HK-2 (cell line): ENCODE data around the gene CLPTM1L.

Experiments used
- DNase-seq: peaks from one replicate; pipeline ENCODE4 v3.0.0-alpha.2; 2018; ENCODE audit not compliant: unreplicated experiment

The CLPTM1L gene

DNA sequence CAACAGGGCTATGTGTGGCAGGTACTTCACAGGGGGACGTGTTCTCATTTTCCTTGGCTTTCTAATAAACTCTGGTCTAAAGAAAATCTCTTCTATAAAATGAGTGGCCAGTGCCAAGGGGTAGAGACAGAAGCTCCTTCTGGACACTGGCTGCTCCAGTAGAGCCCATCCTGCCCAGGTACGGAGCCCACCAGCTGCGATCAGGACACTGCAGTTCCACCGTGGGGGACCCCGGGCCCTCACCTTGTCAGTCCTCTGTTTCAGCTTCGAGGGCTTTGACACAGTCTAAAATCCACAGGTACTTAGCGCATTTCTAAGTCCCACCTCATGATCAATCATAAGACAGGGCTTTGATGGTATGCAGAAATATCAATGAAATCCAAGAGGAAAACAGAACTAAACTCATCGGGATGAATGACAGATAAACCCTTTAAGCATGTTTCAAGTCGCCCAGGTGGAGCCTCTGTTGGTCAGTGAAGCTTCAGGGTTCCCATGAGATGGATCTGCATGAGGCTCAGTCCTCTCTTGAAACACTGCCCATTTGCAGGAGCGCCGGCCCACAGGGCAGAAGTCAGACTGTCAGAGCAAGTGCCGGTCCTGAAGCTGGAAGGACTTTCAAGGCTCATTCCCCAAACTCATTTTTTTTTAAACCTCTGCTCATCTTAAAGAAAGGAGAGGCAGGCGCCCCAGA, 29.7 kb downstream of the CLPTM1L start:
- DNase-seq: no peak

DNA sequence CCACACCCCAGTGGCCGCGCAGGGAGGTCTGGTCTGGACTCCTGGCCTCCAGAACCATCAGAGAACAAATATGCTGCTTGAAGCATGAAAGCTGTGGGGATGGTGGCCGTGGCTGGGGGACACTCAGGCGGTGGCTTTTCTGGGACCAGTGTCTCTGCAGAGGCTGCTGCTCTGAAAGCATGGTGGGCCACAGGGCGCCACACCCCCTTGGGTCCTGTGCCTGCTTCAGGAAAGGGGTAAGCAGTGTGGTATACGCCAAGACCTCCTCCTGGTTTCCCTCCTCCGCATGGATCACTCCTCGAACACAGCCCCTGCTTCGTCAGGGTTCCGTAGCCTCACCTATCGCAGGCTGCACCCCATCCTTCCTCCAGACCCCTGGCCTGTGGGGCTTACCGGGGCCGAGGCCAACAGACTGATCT, 30.3 kb downstream of the CLPTM1L start:
- DNase-seq: no peak

DNA sequence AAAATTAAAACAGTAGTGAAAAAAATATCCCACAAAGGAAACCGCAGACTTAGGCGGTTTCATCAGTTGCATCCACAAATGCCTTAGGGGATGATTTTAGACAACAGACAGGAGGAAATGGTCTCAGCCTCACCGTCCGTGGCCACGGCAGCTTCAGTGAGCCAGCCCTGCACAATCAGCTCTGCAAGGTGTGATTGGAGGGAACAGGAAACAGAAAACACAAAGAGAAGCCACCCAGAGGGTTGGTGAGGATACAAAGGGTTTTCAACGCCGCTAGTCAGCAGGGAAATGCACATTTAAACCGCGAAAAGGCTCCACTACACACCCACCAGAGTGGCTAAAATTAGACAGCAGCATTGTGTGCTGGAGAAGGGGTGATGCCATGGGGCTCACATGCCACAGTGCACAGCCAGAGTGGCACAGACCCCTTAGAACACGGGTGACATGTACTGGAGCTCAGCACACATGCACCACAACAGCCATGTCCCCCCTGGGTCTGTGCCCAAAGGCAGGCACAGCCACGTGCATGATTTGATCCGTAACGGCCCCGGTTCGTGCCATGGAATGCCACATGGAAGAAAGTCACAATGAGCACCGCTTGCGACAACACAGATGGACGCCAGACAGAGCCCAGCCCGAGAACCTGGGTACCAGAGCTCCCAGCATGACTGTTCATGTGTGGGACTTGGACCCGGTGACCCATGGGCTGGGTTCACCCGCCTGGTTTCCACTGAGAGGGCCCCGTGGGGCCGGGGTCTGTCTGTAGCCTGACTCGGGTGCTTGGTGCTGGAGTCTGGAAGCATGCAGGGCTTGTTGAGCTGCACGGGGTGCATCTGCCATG, 31.7 kb downstream of the CLPTM1L start:
- DNase-seq: no peak

DNA sequence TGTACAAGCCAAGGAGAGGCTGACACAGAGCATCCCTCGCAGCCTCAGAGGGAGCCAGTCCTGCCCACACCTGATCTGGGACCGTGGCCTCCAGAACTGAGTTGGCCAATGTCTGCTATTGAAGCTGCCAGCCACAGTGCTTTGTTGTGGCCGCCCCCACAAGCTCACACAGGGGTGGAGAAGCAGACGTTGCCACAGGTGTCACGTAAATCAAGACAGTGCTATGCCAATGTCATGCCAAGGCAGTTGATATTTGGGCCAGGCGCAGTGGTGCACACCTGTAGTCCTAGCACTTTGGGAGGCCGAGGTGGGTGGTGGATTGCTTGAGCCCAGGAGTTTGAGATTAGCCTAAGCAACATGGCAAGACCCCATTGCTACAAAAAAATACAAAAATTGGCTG, 32.7 kb downstream of the CLPTM1L start:
- no peak for DNase-seq

DNA sequence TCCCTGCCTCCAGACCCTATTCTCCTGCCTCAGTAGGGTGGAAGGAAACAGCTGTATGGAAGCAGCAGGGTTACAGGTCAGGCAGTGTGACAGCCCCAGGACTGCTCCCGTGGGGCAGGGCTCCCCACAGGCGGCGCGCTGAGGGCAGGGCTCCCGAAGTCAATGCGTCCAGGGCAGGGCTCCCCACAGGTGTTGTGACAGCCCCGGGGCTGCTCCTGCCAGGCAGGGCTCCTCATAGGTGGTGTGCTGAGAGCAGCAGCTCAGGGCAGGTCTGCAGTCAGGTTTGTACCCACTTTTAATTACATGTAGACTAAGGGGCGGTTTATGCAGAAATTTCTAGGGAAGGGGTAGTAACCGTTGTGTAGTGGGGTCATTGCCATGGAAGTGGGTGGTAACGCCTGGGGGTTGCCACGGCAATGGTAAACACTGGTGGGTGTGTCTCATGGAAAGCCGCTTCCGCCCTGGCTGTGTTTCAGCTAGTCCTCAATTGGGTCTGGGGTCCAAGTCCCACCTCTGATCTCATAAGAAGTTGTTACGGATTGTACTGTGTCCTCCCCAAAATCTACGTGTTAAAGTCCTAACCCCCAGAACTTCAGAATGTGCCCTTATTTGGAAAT, 33.4 kb downstream of the CLPTM1L start:
- no peak for DNase-seq

DNA sequence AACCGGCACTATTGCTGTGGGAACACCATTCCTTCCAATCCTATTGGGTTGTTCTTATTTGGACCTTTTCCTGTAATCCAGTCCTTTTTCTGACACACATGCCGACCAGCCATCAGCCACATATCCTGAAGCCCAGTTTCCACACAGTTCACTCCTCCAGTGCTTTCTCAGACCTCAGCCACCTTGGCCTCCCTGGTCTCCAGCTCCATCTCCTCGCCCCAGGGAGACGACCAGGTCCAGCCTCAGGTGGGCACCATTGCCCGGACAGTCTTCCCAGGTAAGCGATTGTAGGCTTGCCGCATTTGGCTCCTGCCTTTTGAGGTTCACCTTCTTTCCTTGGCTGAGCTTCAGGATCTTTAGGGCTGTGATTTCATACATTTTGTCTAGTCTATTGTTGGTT, 34.8 kb downstream of the CLPTM1L start:
- no peak for DNase-seq

DNA sequence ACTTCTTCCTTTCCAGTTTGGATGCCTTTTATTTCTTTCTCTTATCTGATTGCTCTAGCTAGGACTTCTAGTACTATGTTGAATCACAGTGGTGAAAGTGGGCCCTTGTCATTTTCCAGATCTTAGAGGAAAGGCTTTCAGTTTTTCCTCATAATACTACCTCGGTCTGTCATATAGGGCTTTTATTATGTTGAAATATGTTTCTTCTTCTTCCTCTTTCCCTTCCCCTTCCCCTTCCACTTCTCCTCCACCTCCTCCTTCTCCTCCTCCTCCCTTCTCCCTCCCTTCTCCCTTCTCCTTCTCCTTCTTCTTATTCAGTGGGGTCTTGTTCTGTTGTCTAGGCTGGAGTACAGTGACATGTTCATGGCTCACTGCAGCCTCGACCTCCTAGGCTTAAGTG, 40.9 kb downstream of the CLPTM1L start:
- no peak for DNase-seq

DNA sequence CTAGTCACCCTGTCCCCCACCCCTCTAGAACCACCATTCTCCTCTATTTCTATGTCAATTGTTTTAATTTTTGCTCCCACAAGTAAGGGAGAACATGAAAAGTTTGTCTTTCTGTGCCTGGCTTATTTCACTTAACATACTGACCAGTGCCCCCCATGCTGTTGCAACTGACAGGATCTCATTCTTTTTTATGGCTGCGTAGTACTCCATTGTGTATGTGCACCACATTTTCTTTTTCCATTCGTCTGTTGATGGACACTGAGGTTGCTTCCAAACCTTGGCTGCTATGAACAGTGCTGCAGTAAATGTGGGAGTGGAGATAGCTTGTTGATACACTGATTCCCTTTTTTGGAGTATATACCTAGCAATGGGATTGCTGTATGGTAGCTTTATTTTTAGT, 42.6 kb downstream of the CLPTM1L start:
- no peak for DNase-seq

DNA sequence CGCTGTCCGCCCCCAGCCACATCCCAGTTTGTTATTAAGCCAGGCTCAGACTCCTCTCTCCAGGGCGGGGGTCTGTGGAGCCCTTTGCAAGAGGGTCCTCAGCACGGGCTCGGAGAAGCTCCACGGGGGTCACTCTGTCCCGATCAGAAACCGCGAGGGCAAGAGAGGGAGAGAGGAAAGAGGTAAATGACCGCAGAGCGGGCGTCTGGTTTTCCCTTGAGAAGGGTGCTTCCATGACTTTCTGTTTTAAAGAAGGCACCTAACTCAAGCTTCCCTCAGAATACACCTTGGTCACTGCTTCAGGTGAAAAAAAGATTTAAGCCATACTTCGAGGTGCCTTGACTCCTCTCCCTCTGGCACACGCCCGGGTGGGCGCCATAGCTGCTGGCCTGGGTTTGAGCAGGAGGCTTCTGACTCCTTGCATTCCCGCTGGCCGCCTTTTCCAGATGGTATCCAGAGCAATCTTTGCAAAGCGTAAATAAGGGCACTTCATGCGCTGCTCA, 44.3 kb downstream of the CLPTM1L start:
- DNase-seq: no peak

DNA sequence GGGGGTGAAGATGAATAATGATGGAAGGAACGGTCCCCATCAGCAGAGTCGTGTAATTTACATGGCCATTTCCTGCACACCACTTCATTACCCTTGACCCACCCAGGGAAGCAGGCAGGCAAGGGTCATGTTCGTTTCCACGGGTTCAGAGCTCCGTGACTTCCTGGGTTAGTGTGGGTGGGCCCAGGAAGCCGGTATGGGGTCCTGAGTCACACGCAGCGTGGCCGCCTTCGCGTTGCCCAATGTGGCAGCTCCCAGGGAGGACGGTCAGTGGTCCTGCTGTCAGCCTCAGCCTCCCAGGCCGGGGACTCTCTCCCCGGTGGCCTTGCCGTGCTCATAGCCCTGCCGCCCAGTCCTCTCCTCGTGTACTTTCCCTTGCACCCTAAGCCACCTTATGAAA, 44.9 kb downstream of the CLPTM1L start:
- no peak for DNase-seq

DNA sequence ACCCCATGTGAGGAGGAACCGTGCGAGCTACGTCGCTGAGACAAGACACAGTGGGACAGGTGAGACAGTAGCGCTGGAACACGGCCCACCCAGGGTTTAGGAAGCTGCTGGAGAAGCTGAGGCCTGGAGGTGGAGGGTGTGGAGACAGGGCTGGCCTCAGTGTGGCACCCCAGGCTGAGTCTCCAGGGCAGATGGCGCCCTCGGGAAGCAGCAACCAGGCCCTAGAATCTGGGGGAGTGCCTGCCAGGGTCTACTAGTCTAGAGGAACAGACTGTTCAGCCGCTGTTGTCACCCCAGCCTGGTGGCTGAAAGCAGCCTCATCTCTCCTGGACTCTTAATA, 45.4 kb downstream of the CLPTM1L start:
- DNase-seq: no peak

DNA sequence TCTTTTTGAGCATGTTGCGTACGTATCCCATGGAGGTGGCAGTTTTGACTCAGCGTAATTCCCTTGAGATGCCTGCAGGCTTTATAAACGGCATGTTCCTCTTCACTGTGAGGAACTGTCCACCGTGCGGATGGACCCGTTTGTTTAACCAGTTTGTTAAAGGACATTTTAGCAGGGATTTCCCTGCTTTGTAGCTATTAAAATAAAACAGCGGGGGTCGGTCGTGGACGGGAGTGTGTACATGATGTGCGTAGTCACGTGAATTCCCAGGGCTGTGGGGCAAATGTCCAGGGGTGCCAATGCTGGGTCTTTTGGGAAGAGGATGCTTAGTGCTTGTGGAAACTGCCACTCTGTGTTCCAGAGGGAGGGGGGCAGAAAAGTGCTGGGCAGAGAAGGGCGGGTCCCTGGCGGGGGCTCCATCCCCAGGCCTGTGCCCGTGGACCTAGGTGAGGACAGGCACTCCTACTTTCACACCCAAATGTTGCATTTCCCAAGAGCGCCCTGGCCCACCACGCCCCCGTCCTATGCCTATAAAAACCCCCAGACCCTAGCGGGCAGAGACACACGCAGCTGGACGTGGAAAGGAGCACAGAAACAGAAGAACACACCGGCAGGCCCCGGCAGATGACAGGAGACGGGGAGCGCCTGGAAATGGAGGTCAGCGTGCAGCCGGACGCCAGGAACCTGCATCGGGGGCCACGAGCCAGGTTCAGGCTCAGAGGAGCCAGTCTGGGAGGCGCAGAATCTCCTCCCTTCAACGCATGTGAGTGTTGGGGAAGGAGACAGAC, 46.0 kb downstream of the CLPTM1L start:
- no peak for DNase-seq

DNA sequence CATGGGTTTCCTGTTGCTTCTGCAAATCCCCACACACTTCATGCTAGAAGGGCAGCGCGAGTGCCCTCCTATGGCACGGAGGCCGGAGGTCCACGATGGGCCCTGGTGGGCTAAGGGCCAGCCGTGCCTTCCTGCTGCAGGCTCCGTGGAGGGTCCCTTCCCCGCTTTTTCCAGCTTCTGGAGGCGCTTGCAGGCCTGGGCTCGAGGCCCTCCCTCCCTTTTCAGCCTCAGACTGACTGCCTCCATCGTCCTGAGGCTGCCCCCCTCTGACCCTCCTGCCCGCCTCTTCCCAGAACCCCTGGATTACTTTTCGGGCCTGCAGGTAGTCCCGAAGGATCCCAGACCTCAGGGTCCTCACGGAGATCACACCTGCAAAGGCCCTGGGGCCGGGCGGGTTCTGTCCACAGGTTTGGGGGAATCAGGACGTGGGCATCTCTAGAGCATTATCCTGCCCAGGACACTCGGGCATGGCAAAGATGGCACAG, 46.8 kb downstream of the CLPTM1L start:
- DNase-seq: no peak

DNA sequence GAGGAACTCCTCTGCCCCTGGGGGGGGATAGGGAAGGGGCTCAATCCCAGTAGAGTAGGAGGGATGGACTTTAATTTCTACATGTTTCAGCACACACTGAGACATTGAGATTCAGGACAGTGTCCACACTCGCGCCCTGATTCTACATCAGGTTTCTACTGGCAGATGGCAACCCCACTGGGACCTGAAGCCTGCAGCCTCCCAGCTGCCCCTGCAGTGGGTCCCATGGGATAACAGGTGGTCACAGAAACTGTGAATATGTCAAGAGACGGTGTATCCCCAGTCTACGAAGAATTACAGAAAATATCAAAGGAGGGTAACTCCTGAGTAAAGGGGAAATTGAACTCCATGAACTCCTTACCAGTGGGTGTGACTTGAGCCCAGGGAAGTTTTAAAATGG, 47.7 kb downstream of the CLPTM1L start:
- DNase-seq: no peak

DNA sequence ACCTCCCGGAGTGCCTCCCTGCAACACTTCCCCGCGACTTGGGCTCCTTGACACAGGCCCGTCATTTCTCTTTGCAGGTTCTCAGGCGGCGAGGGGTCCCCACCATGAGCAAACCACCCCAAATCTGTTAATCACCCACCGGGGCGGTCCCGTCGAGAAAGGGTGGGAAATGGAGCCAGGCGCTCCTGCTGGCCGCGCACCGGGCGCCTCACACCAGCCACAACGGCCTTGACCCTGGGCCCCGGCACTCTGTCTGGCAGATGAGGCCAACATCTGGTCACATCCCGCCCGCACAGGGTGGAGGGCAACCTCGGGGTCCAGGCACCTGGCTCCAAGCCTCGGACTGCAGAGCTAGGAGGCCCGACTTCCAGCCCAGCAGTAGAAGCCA, 49.3 kb downstream of the CLPTM1L start:
- no peak for DNase-seq

DNA sequence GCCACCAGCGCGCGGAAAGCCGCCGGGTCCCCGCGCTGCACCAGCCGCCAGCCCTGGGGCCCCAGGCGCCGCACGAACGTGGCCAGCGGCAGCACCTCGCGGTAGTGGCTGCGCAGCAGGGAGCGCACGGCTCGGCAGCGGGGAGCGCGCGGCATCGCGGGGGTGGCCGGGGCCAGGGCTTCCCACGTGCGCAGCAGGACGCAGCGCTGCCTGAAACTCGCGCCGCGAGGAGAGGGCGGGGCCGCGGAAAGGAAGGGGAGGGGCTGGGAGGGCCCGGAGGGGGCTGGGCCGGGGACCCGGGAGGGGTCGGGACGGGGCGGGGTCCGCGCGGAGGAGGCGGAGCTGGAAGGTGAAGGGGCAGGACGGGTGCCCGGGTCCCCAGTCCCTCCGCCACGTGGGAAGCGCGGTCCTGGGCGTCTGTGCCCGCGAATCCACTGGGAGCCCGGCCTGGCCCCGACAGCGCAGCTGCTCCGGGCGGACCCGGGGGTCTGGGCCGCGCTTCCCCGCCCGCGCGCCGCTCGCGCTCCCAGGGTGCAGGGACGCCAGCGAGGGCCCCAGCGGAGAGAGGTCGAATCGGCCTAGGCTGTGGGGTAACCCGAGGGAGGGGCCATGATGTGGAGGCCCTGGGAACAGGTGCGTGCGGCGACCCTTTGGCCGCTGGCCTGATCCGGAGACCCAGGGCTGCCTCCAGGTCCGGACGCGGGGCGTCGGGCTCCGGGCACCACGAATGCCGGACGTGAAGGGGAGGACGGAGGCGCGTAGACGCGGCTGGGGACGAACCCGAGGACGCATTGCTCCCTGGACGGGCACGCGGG, 49.9 kb downstream of the CLPTM1L start, which contains the start of gene TERT:
TERT (minus strand) TSS at position 234 of the 815 bp plus-strand sequence; CDS start at position 155, 79 bp downstream.
- DNase-seq: no peak

DNA sequence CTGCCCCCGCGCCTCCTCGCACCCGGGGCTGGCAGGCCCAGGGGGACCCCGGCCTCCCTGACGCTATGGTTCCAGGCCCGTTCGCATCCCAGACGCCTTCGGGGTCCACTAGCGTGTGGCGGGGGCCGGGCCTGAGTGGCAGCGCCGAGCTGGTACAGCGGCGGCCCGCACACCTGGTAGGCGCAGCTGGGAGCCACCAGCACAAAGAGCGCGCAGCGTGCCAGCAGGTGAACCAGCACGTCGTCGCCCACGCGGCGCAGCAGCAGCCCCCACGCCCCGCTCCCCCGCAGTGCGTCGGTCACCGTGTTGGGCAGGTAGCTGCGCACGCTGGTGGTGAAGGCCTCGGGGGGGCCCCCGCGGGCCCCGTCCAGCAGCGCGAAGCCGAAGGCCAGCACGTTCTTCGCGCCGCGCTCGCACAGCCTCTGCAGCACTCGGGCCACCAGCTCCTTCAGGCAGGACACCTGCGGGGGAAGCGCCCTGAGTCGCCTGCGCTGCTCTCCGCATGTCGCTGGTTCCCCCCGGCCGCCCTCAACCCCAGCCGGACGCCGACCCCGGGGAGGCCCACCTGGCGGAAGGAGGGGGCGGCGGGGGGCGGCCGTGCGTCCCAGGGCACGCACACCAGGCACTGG, 50.6 kb downstream of the CLPTM1L start:
- DNase-seq: no peak

DNA sequence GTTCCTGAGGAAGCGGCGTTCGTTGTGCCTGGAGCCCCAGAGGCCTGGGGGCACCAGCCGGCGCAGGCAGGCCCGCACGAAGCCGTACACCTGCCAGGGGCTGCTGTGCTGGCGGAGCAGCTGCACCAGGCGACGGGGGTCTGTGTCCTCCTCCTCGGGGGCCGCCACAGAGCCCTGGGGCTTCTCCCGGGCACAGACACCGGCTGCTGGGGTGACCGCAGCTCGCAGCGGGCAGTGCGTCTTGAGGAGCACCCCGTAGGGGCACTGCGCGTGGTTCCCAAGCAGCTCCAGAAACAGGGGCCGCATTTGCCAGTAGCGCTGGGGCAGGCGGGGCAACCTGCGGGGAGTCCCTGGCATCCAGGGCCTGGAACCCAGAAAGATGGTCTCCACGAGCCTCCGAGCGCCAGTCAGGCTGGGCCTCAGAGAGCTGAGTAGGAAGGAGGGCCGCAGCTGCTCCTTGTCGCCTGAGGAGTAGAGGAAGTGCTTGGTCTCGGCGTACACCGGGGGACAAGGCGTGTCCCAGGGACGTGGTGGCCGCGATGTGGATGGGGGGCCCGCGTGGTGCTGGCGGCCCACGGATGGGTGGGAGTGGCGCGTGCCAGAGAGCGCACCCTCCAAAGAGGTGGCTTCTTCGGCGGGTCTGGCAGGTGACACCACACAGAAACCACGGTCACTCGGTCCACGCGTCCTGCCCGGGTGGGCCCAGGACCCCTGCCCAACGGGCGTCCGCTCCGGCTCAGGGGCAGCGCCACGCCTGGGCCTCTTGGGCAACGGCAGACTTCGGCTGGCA, 51.3 kb downstream of the CLPTM1L start:
- no peak for DNase-seq

DNA sequence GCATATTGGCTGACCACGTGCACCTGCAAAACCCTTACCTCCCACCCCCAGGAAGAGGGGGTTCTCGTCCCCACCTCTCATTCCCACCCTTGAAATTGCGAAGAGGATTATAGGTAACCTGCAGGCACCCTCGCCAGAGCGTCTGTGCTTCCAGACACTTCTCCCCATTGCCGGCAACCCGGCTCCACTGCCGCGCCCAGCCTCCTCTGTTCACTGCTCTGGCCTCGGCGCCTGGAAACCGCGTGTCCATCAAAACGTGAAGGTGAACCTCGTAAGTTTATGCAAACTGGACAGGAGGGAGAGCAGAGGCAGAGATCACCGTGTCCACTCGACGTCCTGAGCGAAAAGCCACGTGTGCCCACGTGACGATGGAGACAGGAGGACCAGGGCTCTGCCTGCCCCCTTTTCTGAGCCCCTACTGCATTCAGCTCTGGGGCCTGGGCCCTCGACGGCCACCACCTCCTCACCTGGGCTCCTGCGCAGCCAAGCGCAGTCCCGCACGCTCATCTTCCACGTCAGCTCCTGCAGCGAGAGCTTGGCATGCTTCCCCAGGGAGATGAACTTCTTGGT, 52.0 kb downstream of the CLPTM1L start:
- no peak for DNase-seq
